ENCODE data around the gene AAGAB.

Gene AAGAB

GRCh38 chr15:67161412-67161811 lies 93.0 kb downstream of the AAGAB start:
- no peak for TF ChIP-seq SIN3A (IDR thresholded peaks at IDR 0.05; ENCODE audit: borderline replicate concordance, insufficient read depth, low read length)
- no peak for TF ChIP-seq FOXP2 (optimal IDR thresholded peaks at IDR 0.05; ENCODE audit: borderline replicate concordance, extremely low read depth, extremely low read length, insufficient read depth)
- TF ChIP-seq REST (IDR thresholded peaks at IDR 0.05; ENCODE audit: insufficient read depth in 1 of 2, low read depth in 2 of 2, low read length in 2 of 2), result no peak
- no peak for TF ChIP-seq POLR2AphosphoS5 (IDR thresholded peaks at IDR 0.05; ENCODE audit: low read depth, low read length)
- no peak for TF ChIP-seq TAF1 (IDR thresholded peaks at IDR 0.05; ENCODE audit: borderline replicate concordance, insufficient read depth, low read length)

GRCh38 chr15:67158367-67158766 lies 96.1 kb downstream of the AAGAB start:
- TF ChIP-seq TAF1 (IDR thresholded peaks at IDR 0.05; ENCODE audit: borderline replicate concordance, insufficient read depth, low read length) (no peak), SIN3A (IDR thresholded peaks at IDR 0.05; ENCODE audit: borderline replicate concordance, insufficient read depth, low read length) (no peak), POLR2AphosphoS5 (IDR thresholded peaks at IDR 0.05; ENCODE audit: low read depth, low read length) (no peak), FOXP2 (optimal IDR thresholded peaks at IDR 0.05; ENCODE audit: borderline replicate concordance, extremely low read depth, extremely low read length, insufficient read depth) (no peak), REST (IDR thresholded peaks at IDR 0.05; ENCODE audit: insufficient read depth in 1 of 2, low read depth in 2 of 2, low read length in 2 of 2) (no peak)

- no peak for TF ChIP-seq POLR2AphosphoS5 (IDR thresholded peaks at IDR 0.05; ENCODE audit: low read depth, low read length)
- TF ChIP-seq SIN3A (IDR thresholded peaks at IDR 0.05; ENCODE audit: borderline replicate concordance, insufficient read depth, low read length), result no peak
- no peak for TF ChIP-seq TAF1 (IDR thresholded peaks at IDR 0.05; ENCODE audit: borderline replicate concordance, insufficient read depth, low read length)
- no peak for TF ChIP-seq FOXP2 (optimal IDR thresholded peaks at IDR 0.05; ENCODE audit: borderline replicate concordance, extremely low read depth, extremely low read length, insufficient read depth)
- no peak for TF ChIP-seq REST (IDR thresholded peaks at IDR 0.05; ENCODE audit: insufficient read depth in 1 of 2, low read depth in 2 of 2, low read length in 2 of 2)
These were observed 96.8 kb downstream of the AAGAB start for GRCh38 chr15:67157521-67158252.

- TF ChIP-seq FOXP2 (optimal IDR thresholded peaks at IDR 0.05; ENCODE audit: borderline replicate concordance, extremely low read depth, extremely low read length, insufficient read depth) (no peak), SIN3A (IDR thresholded peaks at IDR 0.05; ENCODE audit: borderline replicate concordance, insufficient read depth, low read length) (no peak), TAF1 (IDR thresholded peaks at IDR 0.05; ENCODE audit: borderline replicate concordance, insufficient read depth, low read length) (no peak), POLR2AphosphoS5 (IDR thresholded peaks at IDR 0.05; ENCODE audit: low read depth, low read length) (no peak), REST (IDR thresholded peaks at IDR 0.05; ENCODE audit: insufficient read depth in 1 of 2, low read depth in 2 of 2, low read length in 2 of 2) (no peak)
These were observed 97.6 kb downstream of the AAGAB start for GRCh38 chr15:67156834-67157233.
